ENCODE results near the gene NXPH4.

- TF ChIP-seq CTCF (IDR thresholded peaks at IDR 0.05 in 2 of 3, conservative IDR thresholded peaks at IDR 0.05 in 1 of 3; ENCODE audit: borderline replicate concordance in 1 of 3, insufficient read depth in 1 of 3, low read depth in 2 of 3, low read length in 2 of 3) (no peak), POLR2AphosphoS5 (IDR thresholded peaks at IDR 0.05; ENCODE audit: low read depth, low read length) (no peak), EZH2 (IDR thresholded peaks at IDR 0.05) (no peak), EZH2phosphoT487 (IDR thresholded peaks at IDR 0.05; ENCODE audit: borderline replicate concordance) (no peak), CEBPB (IDR thresholded peaks at IDR 0.05; ENCODE audit: low read depth) (no peak), POLR2A (IDR thresholded peaks at IDR 0.05; ENCODE audit: borderline replicate concordance, extremely low read depth, insufficient read depth, insufficient read length) (no peak), ZNF274 (IDR thresholded peaks at IDR 0.05; ENCODE audit: low read depth, low read length) (no peak), SIN3A (IDR thresholded peaks at IDR 0.05; ENCODE audit: low read depth) (no peak), SP1 (IDR thresholded peaks at IDR 0.05; ENCODE audit: low read depth) (no peak), MAX (IDR thresholded peaks at IDR 0.05) (no peak), CBX3 (IDR thresholded peaks at IDR 0.05; ENCODE audit: low read depth) (no peak), FOSL1 (IDR thresholded peaks at IDR 0.05; ENCODE audit: low read depth) (no peak), EGR1 (IDR thresholded peaks at IDR 0.05; ENCODE audit: low read depth) (no peak), ZBTB33 (IDR thresholded peaks at IDR 0.05; ENCODE audit: extremely low read depth, insufficient replicate concordance, low read length) (no peak)
Observed at GRCh38 chr12:57202321-57202720, 14.3 kb upstream of the NXPH4 start.

Data from HCT116 (cell line).